Mucosa of descending colon (tissue), 3 donors: ENCODE data around the gene RELN. TPM values are rescaled to one million over a fixed set of nuclear protein-coding genes. Genes with fewer than 3 reads are reported as not detected.

Experiments used
- ATAC-seq: fragments of 200-7000 bp; cut with Tn5 transposase; one replicate; pipeline ENCODE4 v1.9.1; 2020; ENCODE audit warnings: mild to moderate bottlenecking, moderate library complexity
- DNase-seq, 3 donors: peaks; one replicate each; pipeline ENCODE4 v3.0.0-alpha.2; 2020
- H3K36me3 ChIP-seq: fragments of 200-600 bp; one replicate; pipeline ENCODE4 v1.8.0; 2021; ENCODE audit warnings: low read depth, mild to moderate bottlenecking
- H3K4me1 ChIP-seq: fragments of 200-600 bp; one replicate; pipeline ENCODE4 v1.8.0; 2021; ENCODE audit warnings: low read depth, mild to moderate bottlenecking
- H3K4me3 ChIP-seq: fragments of 200-600 bp; one replicate; pipeline ENCODE4 v1.8.0; 2021; ENCODE audit warnings: mild to moderate bottlenecking
- H3K9me3 ChIP-seq: fragments of 200-600 bp; one replicate; pipeline ENCODE4 v1.8.0; 2021; ENCODE audit warnings: mild to moderate bottlenecking
- intact Hi-C, 2 donors: fragments of 100-400 bp; cut with DNase I in 1 of 2; cut with micrococcal nuclease in 1 of 2; formaldehyde crosslinking; loops; one replicate each; pipeline versions ENCODE4 v1.11.0 to v1.11.1; 2022; cut with DNase I, micrococcal nuclease
- total RNA-seq, 3 donors: library from RNA; stranded (reverse); fragmentation: NEBNext Ultra II Directional in 2 of 3; extraction: Animal tissue kit (Norgen Biotek cat#: 25700) in 2 of 3; gene quantifications; one replicate each; pipeline versions ENCODE4 v1.2.1 to v1.2.4, GENCODE V29; 2021 to 2023
- TF ChIP-seq, protein P1 (sequence below): fragments of 200-600 bp; IDR thresholded peaks from one replicate; pipeline ENCODE4 v1.8.0; 2022; ENCODE audit warnings: antibody characterized with exemption, mild to moderate bottlenecking
- donor health status: DM: no; HTN: no; CAD: no; lungs with moderate emphysema.
- donor health status: DM: no; HTN: no; CAD: no.
- donor health status: DM: no; HTN: yes; CAD: no.

The RELN gene
- total RNA-seq, 3 donors from 2014 or later, result 1.1 to 4.4 (median 2.4) TPM

DNA sequence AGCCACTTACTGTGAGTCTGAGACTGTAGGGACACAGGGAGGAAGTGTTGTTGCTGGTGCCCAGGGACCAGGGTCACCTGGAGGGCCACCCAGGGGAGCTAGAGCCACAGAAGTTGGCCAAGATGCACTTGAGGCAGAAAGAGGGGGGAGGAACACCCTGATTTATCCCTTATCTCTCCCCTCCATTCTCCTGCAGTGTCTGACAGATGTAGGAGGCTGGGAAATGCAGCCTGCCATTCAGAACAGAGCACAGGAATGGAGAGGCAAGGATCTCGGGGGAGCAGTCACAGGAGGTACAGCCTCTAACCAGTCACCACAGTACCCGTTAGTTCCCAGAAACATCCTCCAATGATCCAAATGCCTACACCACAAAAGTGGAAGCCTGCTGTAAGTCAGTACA, 425.0 kb downstream of the RELN start:
- Histone ChIP-seq H3K9me3 (no peaks in the 10 kb centered on the region), H3K4me3 (no peak overlapping the region), H3K36me3 (no peaks in the 10 kb centered on the region), H3K4me1 (no peaks in the 10 kb centered on the region)
- intact Hi-C loops, result no loop called here
- DNase-seq (no peak), ATAC-seq (no peak)
- TF ChIP-seq, protein P1, sequence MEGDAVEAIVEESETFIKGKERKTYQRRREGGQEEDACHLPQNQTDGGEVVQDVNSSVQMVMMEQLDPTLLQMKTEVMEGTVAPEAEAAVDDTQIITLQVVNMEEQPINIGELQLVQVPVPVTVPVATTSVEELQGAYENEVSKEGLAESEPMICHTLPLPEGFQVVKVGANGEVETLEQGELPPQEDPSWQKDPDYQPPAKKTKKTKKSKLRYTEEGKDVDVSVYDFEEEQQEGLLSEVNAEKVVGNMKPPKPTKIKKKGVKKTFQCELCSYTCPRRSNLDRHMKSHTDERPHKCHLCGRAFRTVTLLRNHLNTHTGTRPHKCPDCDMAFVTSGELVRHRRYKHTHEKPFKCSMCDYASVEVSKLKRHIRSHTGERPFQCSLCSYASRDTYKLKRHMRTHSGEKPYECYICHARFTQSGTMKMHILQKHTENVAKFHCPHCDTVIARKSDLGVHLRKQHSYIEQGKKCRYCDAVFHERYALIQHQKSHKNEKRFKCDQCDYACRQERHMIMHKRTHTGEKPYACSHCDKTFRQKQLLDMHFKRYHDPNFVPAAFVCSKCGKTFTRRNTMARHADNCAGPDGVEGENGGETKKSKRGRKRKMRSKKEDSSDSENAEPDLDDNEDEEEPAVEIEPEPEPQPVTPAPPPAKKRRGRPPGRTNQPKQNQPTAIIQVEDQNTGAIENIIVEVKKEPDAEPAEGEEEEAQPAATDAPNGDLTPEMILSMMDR, result no peak

DNA sequence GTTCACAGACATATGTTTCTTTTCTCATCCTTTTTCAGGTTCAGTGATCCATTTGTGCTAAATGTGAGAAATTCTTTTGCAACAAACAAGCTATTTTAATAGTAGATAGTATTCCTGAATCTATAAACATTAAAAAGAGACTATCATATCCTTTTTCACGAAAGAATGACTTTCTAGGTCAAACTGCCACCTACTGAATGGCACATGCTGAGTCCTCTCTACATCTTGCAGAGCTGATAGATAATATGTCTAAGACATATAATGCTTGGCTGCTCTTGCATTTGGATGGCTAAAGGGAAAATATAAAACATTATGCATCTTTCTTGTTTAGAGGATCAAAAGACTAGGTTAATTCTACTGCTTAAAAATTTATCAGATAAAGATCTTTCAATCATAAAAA, 429.3 kb downstream of the RELN start:
- TF ChIP-seq, protein P1, result no peak
- no peak for ATAC-seq
- intact Hi-C loops, result no loop called here

DNA sequence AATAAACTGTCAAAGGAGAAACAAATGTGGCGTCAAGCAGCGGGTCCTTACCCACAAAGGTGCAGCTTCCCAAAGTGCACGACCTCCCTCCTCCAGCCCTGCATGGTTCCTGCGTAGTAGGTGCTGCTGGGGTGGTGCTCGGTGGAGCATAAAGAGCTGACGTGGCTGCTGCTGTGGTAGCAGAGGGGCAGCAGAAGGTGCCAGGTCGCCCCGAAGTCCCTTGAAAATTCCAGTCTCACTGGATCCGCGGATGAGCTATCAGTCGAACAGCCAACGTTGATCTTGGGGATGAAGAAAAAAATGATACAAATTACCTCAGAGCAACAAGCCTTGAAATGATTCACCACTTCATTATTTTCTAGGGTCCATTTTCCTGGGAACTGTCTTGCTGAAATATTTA, 438.4 kb downstream of the RELN start:
- Histone ChIP-seq H3K36me3 (no peaks in the 10 kb centered on the region), H3K4me3 (no peak overlapping the region), H3K4me1 (no peaks in the 10 kb centered on the region), H3K9me3 (no peaks in the 10 kb centered on the region)
- intact Hi-C loops, result no loop called here
- TF ChIP-seq, protein P1, result no peak
- ATAC-seq, result no peak
- no peak for DNase-seq

More for the DNA sequence above, 429.3 kb downstream of the RELN start:
- DNase-seq, result no peak
- no peaks in the 10 kb centered on the region for H3K9me3 ChIP-seq
- H3K4me3 ChIP-seq, result no peak overlapping the region
- H3K36me3 ChIP-seq, result no peaks in the 10 kb centered on the region
- no peaks in the 10 kb centered on the region for H3K4me1 ChIP-seq

DNA sequence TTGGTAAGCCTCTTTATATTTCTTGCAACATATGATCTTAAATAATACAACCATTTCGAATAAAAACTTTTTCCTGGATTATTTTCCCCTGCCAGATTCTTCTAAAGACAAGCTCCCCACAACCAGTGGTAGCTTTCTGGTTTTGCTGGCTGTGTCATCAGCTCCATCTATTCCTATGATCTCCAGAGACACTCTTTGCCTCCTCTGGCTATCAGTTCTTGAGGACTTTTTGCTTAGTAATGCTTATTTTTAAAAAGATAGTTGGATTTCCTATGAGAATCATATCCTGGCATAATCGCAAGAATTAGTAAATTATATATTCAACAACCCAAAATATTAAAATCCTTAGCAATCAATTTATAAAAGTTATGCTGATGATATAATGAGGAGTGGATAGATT, 439.7 kb downstream of the RELN start:
- Histone ChIP-seq H3K9me3 (no peaks in the 10 kb centered on the region), H3K4me1 (no peaks in the 10 kb centered on the region), H3K4me3 (no peak overlapping the region), H3K36me3 (no peaks in the 10 kb centered on the region)
- DNase-seq (no peak), ATAC-seq (no peak)
- TF ChIP-seq, protein P1, result no peak
- intact Hi-C loops, result no loop called here

DNA sequence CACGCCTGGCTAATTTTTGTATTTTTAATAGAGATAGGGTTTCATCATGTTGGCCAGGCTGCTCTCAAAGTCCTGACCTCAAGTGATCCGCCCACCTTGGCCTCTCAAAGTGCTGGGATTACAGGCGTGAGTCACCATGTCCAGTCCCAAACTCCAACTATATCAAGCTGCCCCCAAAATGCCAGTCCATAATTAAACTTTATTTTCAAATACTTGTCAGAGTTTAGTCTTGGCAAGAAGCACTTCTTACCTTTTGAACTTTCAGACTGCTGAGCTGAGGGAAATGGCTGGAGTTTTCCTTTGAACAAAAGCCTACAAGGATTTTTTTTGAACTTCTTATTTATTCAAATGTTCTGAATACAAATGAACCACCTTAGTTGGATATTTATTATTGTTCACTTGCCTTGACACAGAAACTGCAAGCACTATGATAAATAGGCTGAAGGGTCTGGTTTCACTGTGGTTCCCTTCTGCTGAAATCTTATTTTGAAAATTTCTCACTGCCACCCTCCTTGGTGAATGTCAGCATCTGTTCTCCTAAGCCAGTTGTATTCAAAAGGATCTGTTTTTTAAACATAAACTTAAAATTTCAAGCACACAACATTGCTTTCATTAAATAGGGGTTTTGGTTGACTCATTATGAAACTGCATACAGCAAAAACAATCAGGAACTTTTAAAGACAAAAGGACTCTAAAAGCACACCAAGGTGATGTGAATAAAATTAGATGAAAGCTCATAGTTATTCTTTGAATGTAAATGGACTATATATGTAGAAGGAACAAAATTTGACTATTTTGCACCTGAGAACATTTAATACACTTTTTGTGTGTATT, 441.8 kb downstream of the RELN start:
- Histone ChIP-seq H3K4me1 (no peaks in the 10 kb centered on the region), H3K36me3 (no peaks in the 10 kb centered on the region), H3K9me3 (no peaks in the 10 kb centered on the region), H3K4me3 (no peak overlapping the region)
- TF ChIP-seq, protein P1, result no peak
- no peak for DNase-seq
- no peak for ATAC-seq
- intact Hi-C loops, result no loop called here
